ENCODE data around the gene GP1BB.

DNA sequence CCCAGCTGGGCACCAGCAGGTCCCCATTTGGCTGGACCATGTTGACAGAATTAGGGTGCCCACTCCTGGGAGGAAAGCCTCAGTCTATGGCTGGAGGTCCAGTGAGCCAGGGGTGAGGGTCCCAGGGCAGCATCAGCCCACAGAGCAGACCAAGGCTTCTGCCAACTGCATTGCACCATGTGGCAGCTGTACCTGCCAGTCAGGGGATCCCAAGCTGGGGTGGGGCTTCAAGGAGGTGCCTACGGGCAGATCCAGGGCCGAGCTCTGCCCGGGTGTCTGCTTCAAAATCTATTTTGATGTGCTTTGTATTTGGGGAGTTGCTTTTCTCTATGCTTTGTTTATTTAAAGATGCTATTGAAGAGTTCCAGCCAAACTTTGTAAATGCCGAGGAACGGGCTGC lies 10.4 kb downstream of the GP1BB start:
- TF ChIP-seq CBFB (CRISPR knock-in tag; IDR thresholded peaks at IDR 0.05; ENCODE audit: low read depth), result no peak
- TF ChIP-seq, protein P1, sequence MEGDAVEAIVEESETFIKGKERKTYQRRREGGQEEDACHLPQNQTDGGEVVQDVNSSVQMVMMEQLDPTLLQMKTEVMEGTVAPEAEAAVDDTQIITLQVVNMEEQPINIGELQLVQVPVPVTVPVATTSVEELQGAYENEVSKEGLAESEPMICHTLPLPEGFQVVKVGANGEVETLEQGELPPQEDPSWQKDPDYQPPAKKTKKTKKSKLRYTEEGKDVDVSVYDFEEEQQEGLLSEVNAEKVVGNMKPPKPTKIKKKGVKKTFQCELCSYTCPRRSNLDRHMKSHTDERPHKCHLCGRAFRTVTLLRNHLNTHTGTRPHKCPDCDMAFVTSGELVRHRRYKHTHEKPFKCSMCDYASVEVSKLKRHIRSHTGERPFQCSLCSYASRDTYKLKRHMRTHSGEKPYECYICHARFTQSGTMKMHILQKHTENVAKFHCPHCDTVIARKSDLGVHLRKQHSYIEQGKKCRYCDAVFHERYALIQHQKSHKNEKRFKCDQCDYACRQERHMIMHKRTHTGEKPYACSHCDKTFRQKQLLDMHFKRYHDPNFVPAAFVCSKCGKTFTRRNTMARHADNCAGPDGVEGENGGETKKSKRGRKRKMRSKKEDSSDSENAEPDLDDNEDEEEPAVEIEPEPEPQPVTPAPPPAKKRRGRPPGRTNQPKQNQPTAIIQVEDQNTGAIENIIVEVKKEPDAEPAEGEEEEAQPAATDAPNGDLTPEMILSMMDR (IDR thresholded peaks at IDR 0.05), result no peak
- TF ChIP-seq ATF1 (CRISPR knock-in tag; IDR thresholded peaks at IDR 0.05), result no peak
- TF ChIP-seq ETV6 (CRISPR knock-in tag; IDR thresholded peaks at IDR 0.05), result no peak
- TF ChIP-seq ZNF416 (CRISPR knock-in tag; IDR thresholded peaks at IDR 0.05), result no peak
- TF ChIP-seq JUN (CRISPR knock-in tag; IDR thresholded peaks at IDR 0.05), result no peak
- TF ChIP-seq ZBTB21 (CRISPR knock-in tag; IDR thresholded peaks at IDR 0.05; ENCODE audit: borderline replicate concordance), result no peak

Data from WTC11 (cell line).